Measurements from ENCODE around the gene TMEM17. TPM values are rescaled to one million over a fixed set of nuclear protein-coding genes. Genes with fewer than 3 reads are reported as not detected.
A peak's percentile ranks its signal among the peaks of the same experiment; 100 is the strongest.

Gene TMEM17
- total and polyA plus RNA-seq, 9 donors: 0.94 to 3.0 (median 2.3) TPM

- TF ChIP-seq POLR2A (IDR thresholded peaks at IDR 0.05) (no peak), CTCF (IDR thresholded peaks at IDR 0.05) (no peak), EP300 (IDR thresholded peaks at IDR 0.05) (no peak)
- intact Hi-C loops (cut with DNase I): loop anchor here in 1 of 4 donors (5.0 to 10.0 kb wide), 2 partner anchors 108 to 241 kb away; partner anchors contain the start of gene EHBP1
- Histone ChIP-seq H3K4me1 (ENCODE audit: insufficient read depth) (peaks cover 20% of the 10 kb centered on the region), H3K36me3 (no peaks in the 10 kb centered on the region), H3K9me3 (no peaks in the 10 kb centered on the region), H3K27me3 (no peaks in the 10 kb centered on the region), H3K27ac (peak overlapping the region in 1 of 2 donors; percentile 27), H3K4me3 (no peak overlapping the region)
- WGBS, 3 donors: 97 to 100% (median 98%) methylated on average over 2 of the region's 2 CpGs
- DNase-seq: no peak
Observed at GRCh38 chr2:62466503-62466854, 39.5 kb downstream of the TMEM17 start.

- intact Hi-C loops (cut with DNase I): loop anchor here in 1 of 4 donors (5.0 to 10.0 kb wide), 2 partner anchors 109 to 241 kb away; partner anchors contain the start of gene EHBP1
- TF ChIP-seq EP300 (IDR thresholded peaks at IDR 0.05) (no peak), POLR2A (IDR thresholded peaks at IDR 0.05) (no peak), CTCF (IDR thresholded peaks at IDR 0.05) (no peak)
- no peak for DNase-seq
- H3K9me3 ChIP-seq: no peaks in the 10 kb centered on the region
- H3K27me3 ChIP-seq: no peaks in the 10 kb centered on the region
- H3K4me1 ChIP-seq (ENCODE audit: insufficient read depth): peaks cover 16% of the 10 kb centered on the region
- H3K4me3 ChIP-seq: no peak overlapping the region
- no peaks in the 10 kb centered on the region for H3K36me3 ChIP-seq
- H3K27ac ChIP-seq: peak overlapping the region in 1 of 2 donors; percentile 27
- WGBS, 3 donors: 43 to 45% (median 44%) methylated on average over 8 of the region's 8 CpGs
Observed at GRCh38 chr2:62465741-62466502, 40.1 kb downstream of the TMEM17 start.

GRCh38 chr2:62465039-62465740 lies 40.8 kb downstream of the TMEM17 start:
- H3K36me3 ChIP-seq: no peaks in the 10 kb centered on the region
- H3K4me1 ChIP-seq (ENCODE audit: insufficient read depth): peaks cover 9% of the 10 kb centered on the region
- no peak for TF ChIP-seq CTCF (IDR thresholded peaks at IDR 0.05)
- no peak for TF ChIP-seq EP300 (IDR thresholded peaks at IDR 0.05)
- no peak for TF ChIP-seq POLR2A (IDR thresholded peaks at IDR 0.05)
- WGBS, 3 donors: 75 to 87% (median 78%) methylated on average over 4 of the region's 4 CpGs
- no peaks in the 10 kb centered on the region for H3K27me3 ChIP-seq
- intact Hi-C loops (cut with DNase I): loop anchor here in 1 of 4 donors (5.0 to 10.0 kb wide), 2 partner anchors 110 to 242 kb away; partner anchors contain the start of gene EHBP1
- no peaks in the 10 kb centered on the region for H3K9me3 ChIP-seq
- peak overlapping the region in 1 of 2 donors; percentile 27 for H3K27ac ChIP-seq
- H3K4me3 ChIP-seq: no peak overlapping the region
- no peak for DNase-seq

GRCh38 chr2:62464221-62465007 lies 41.6 kb downstream of the TMEM17 start:
- Histone ChIP-seq H3K27me3 (no peaks in the 10 kb centered on the region), H3K9me3 (no peaks in the 10 kb centered on the region), H3K4me3 (no peak overlapping the region), H3K4me1 (ENCODE audit: insufficient read depth) (peaks cover 9% of the 10 kb centered on the region), H3K36me3 (no peaks in the 10 kb centered on the region), H3K27ac (no peak overlapping the region)
- WGBS, 3 donors: 82 to 93% (median 88%) methylated on average over 14 of the region's 14 CpGs
- DNase-seq: no peak
- TF ChIP-seq POLR2A (IDR thresholded peaks at IDR 0.05): no peak
- intact Hi-C loops (cut with DNase I): loop anchor here in 2 of 4 donors (5.0 to 10.0 kb wide), 3 partner anchors 110 to 303 kb away; partner anchors contain the start of gene EHBP1 (in 1 of the 2)

Data from ovary (tissue), 9 donors.